ENCODE results near the gene SMAGP. TPM values are rescaled to one million over a fixed set of nuclear protein-coding genes. Genes with fewer than 3 reads are reported as not detected.

The SMAGP gene
- total RNA-seq, 2 donors from 2014 or later, result 74.4 to 119 TPM

DNA sequence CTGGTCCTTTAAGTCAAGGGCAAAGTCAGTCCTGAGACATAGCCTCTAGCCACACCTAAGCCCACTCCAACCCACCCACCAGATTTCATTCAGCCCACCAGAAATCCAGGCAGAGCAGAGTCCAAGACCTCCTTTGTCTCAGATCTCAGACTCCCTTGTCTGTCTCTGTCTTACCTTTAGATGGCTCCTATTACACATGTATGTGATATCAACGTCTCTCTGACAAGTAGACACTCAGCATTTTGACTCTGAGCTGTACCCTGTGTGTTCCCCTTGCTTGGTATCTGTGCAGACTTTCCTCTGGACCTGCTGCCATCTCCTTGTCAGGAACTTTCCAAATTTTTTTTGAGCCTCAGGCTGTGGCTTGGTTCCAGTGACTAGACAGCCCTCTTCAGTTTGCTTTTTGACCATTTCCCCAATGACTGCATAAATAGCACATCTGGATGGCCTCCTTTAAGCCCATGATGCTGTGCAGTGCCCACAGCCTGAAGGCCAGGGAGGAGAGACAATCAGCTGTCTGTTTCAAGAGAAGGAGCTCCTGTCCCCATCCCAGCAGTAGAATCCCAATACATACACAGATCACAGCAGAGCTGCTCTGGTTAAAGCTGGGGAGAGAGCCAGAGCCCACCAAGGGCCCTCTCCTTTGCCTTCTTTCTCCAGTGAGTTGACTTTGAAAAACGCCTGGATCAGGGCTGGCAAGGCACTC is 59.4 kb downstream of the SMAGP start:
- TF ChIP-seq, protein P1, sequence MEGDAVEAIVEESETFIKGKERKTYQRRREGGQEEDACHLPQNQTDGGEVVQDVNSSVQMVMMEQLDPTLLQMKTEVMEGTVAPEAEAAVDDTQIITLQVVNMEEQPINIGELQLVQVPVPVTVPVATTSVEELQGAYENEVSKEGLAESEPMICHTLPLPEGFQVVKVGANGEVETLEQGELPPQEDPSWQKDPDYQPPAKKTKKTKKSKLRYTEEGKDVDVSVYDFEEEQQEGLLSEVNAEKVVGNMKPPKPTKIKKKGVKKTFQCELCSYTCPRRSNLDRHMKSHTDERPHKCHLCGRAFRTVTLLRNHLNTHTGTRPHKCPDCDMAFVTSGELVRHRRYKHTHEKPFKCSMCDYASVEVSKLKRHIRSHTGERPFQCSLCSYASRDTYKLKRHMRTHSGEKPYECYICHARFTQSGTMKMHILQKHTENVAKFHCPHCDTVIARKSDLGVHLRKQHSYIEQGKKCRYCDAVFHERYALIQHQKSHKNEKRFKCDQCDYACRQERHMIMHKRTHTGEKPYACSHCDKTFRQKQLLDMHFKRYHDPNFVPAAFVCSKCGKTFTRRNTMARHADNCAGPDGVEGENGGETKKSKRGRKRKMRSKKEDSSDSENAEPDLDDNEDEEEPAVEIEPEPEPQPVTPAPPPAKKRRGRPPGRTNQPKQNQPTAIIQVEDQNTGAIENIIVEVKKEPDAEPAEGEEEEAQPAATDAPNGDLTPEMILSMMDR (IDR thresholded peaks at IDR 0.05), result no peak
- DNase-seq, result no peak
- Histone ChIP-seq H3K9me3 (no peaks in the 10 kb centered on the region), H3K27ac (no peak overlapping the region), H3K4me3 (no peak overlapping the region), H3K4me1 (no peaks in the 10 kb centered on the region), H3K9ac (ENCODE audit: low read depth in 2 of 2, low read length in 2 of 2) (no peak overlapping the region), H3K36me3 (no peaks in the 10 kb centered on the region), H3K27me3 (no peaks in the 10 kb centered on the region)
- intact Hi-C loops (cut with DNase I), result no loop called here

DNA sequence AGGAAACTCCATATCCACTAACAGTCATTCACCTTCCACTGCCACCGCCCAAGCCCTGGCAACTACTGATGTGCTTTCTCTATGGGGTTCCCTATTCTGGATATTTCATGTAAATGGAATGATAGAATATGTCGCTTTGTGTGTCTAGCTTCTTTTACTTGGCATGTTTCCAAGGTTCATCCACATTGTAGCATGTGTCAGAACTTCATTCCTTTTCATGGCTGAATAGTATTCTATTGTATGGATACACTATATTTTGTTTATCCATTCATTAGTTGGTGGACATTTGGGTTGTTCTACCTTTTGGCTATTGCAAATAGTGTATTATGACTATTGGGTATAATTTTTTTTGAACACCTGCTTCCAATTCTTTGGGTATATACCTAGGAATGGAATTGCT is 61.0 kb downstream of the SMAGP start:
- H3K36me3 ChIP-seq, result no peaks in the 10 kb centered on the region
- no peak for DNase-seq
- TF ChIP-seq, protein P1 (IDR thresholded peaks at IDR 0.05), result no peak
- H3K27me3 ChIP-seq, result no peaks in the 10 kb centered on the region
- no peaks in the 10 kb centered on the region for H3K9me3 ChIP-seq
- no peak overlapping the region for H3K27ac ChIP-seq
- intact Hi-C loops (cut with DNase I), result no loop called here
- H3K9ac ChIP-seq (ENCODE audit: low read depth in 2 of 2, low read length in 2 of 2), result no peak overlapping the region
- no peaks in the 10 kb centered on the region for H3K4me1 ChIP-seq
- H3K4me3 ChIP-seq, result no peak overlapping the region

DNA sequence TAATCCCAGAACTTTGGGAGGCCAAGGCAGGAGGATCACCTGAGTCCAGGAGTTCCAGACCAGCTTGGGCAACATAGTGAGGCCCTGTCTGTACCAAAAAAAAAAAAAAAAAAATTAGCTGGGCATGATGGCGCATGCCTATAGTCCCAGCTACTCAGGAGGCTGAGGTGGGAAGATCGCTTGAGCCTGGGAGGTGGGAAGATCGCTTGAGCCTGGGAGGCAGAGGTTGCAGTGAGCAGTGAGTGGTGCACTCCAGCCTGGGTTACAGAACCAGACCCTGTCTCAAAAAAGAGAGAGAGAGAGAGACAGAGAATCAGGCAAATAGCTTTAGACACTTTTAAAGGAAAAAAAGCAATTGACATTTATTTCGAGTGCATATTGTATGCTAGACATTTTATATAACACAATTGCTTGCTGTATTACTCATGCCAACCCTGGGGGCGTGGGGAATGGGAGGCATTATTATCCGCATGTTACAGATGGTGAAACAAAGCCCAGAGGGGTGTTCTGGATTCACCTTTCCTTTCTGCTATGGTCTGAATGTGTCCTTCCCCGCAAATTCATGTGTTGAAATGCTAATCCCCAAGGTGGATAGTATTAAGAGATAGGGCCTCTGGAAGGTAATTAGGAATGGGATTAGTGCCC is 62.1 kb downstream of the SMAGP start:
- no peak overlapping the region for H3K4me3 ChIP-seq
- H3K36me3 ChIP-seq, result no peaks in the 10 kb centered on the region
- TF ChIP-seq, protein P1 (IDR thresholded peaks at IDR 0.05), result no peak
- DNase-seq, result no peak
- intact Hi-C loops (cut with DNase I), result no loop called here
- H3K4me1 ChIP-seq, result no peaks in the 10 kb centered on the region
- H3K9me3 ChIP-seq, result no peaks in the 10 kb centered on the region
- no peak overlapping the region for H3K9ac ChIP-seq (ENCODE audit: low read depth in 2 of 2, low read length in 2 of 2)
- no peak overlapping the region for H3K27ac ChIP-seq
- H3K27me3 ChIP-seq, result no peaks in the 10 kb centered on the region

DNA sequence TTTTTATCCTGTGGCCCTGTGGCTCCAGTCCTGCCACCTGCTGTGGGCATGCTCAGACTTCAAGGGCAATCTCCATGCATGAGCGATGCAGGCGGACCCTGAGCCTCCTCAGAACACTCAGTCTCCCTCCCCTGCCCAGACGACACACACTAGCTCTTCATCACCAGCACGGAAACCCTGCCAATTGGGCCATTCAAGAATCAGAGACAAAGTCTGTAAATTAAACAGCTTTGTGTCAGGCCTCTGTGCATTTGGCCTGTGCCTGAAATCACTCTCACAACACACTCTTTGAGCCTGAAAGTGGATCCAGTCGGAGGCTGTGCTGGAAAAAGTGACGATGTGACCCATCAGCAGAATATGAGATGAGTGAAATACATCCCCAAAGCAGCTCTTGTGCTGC is 64.9 kb downstream of the SMAGP start:
- no peak for DNase-seq
- Histone ChIP-seq H3K4me1 (no peaks in the 10 kb centered on the region), H3K9me3 (no peaks in the 10 kb centered on the region), H3K36me3 (no peaks in the 10 kb centered on the region), H3K9ac (ENCODE audit: low read depth in 2 of 2, low read length in 2 of 2) (no peak overlapping the region), H3K27me3 (no peaks in the 10 kb centered on the region), H3K27ac (no peak overlapping the region), H3K4me3 (no peak overlapping the region)
- intact Hi-C loops (cut with DNase I), result no loop called here
- TF ChIP-seq, protein P1 (IDR thresholded peaks at IDR 0.05), result no peak

GRCh38 chr12:51202718-51203117 is 67.5 kb downstream of the SMAGP start:
- intact Hi-C loops (cut with DNase I), result no loop called here
- H3K9ac ChIP-seq (ENCODE audit: low read depth in 2 of 2, low read length in 2 of 2), result no peak overlapping the region
- TF ChIP-seq, protein P1 (IDR thresholded peaks at IDR 0.05), result no peak

More at GRCh38 chr12:51202718-51203117, 67.5 kb downstream of the SMAGP start:
- no peak overlapping the region for H3K4me3 ChIP-seq
- no peaks in the 10 kb centered on the region for H3K4me1 ChIP-seq
- no peaks in the 10 kb centered on the region for H3K9me3 ChIP-seq
- DNase-seq, result no peak
- H3K27me3 ChIP-seq, result no peaks in the 10 kb centered on the region
- H3K27ac ChIP-seq, result no peak overlapping the region
- H3K36me3 ChIP-seq, result no peaks in the 10 kb centered on the region

All from colonic mucosa (tissue), 4 donors.